Measurements from ENCODE around the gene DDX46.
"Not testable (repeated sequence)": the region's sequence is repeated elsewhere in the genome, so short reads cannot be mapped to it uniquely, and the experiment has no call there.

DDX46 gene

GRCh38 chr5:134758504-134759341 is at the start of gene DDX46:
Gene DDX46 (plus strand): TSS chr5:134758779. CDS start chr5:134758939, 160 bp downstream.
- peak; percentile 77 for TF ChIP-seq CTCF (IDR thresholded peaks at IDR 0.05; ENCODE audit: low read depth, low read length, missing control alignments)
- in situ Hi-C loops (cut with HindIII; ENCODE audit: low sequenced_read_pairs): no loop called here
- peak; percentile 76 for DNase-seq (ENCODE audit: low read depth)
- peak within 1 kb of the TSS; percentile 85 for H3K4me3 ChIP-seq (ENCODE audit: low read depth, low read length)

GRCh38 chr5:134714120-134714519 is 44.5 kb upstream of the DDX46 start:
- DNase-seq (ENCODE audit: low read depth): no peak
- in situ Hi-C loops (cut with HindIII; ENCODE audit: low sequenced_read_pairs): loop anchor here (5.0 kb wide), 1 partner anchor 37 kb away; no protein-coding TSS in a partner anchor
- H3K4me3 ChIP-seq (ENCODE audit: low read depth, low read length): no peak overlapping the region
- no peak for TF ChIP-seq CTCF (IDR thresholded peaks at IDR 0.05; ENCODE audit: low read depth, low read length, missing control alignments)

- in situ Hi-C loops (cut with HindIII; ENCODE audit: low sequenced_read_pairs): loop anchor here (5.0 kb wide), 1 partner anchor 37 kb away; no protein-coding TSS in a partner anchor
- no peak for DNase-seq (ENCODE audit: low read depth)
- TF ChIP-seq CTCF (IDR thresholded peaks at IDR 0.05; ENCODE audit: low read depth, low read length, missing control alignments): no peak
Measured at GRCh38 chr5:134714541-134714940, 44.0 kb upstream of the DDX46 start.

GRCh38 chr5:134715466-134715865 is 43.1 kb upstream of the DDX46 start:
- in situ Hi-C loops (cut with HindIII; ENCODE audit: low sequenced_read_pairs); H3K4me3 ChIP-seq (ENCODE audit: low read depth, low read length); DNase-seq (ENCODE audit: low read depth): not testable (repeated sequence)

More at GRCh38 chr5:134714541-134714940, 44.0 kb upstream of the DDX46 start:
- no peak overlapping the region for H3K4me3 ChIP-seq (ENCODE audit: low read depth, low read length)

GRCh38 chr5:134724872-134725271 is 33.7 kb upstream of the DDX46 start:
- no peak for DNase-seq (ENCODE audit: low read depth)
- H3K4me3 ChIP-seq (ENCODE audit: low read depth, low read length): no peak overlapping the region
- no peak for TF ChIP-seq CTCF (IDR thresholded peaks at IDR 0.05; ENCODE audit: low read depth, low read length, missing control alignments)
- in situ Hi-C loops (cut with HindIII; ENCODE audit: low sequenced_read_pairs): no loop called here

- no peak for DNase-seq (ENCODE audit: low read depth)
Measured at GRCh38 chr5:134732819-134733218, 25.8 kb upstream of the DDX46 start.

More at GRCh38 chr5:134732819-134733218, 25.8 kb upstream of the DDX46 start:
- TF ChIP-seq CTCF (IDR thresholded peaks at IDR 0.05; ENCODE audit: low read depth, low read length, missing control alignments): no peak
- in situ Hi-C loops (cut with HindIII; ENCODE audit: low sequenced_read_pairs): no loop called here
- H3K4me3 ChIP-seq (ENCODE audit: low read depth, low read length): no peak overlapping the region
